SK-N-SH (cell line): ENCODE data around the gene IRGM.

Experiments
- EP300 ChIP-seq, 2 experiments: IDR thresholded peaks; 2 replicates each; pipeline versions ENCODE4 v1.4.0 to v1.6.1; 2012; ENCODE audit warnings: borderline replicate concordance in 1 of 2, low read depth in 1 of 2, low read length in 1 of 2
- FOXM1 ChIP-seq: IDR thresholded peaks from 2 replicates; pipeline ENCODE4 v1.4.0; 2012; ENCODE audit warnings: low read depth, mild to moderate bottlenecking
- GABPA ChIP-seq: IDR thresholded peaks from 2 replicates; pipeline ENCODE4 v1.4.0; 2012; ENCODE audit warnings: low read depth, mild to moderate bottlenecking
- MXI1 ChIP-seq: IDR thresholded peaks from 2 replicates; pipeline ENCODE4 v1.6.1; 2012; ENCODE audit warnings: mild to moderate bottlenecking, low read depth, low read length, improper control_type of control experiment
- TAF1 ChIP-seq: IDR thresholded peaks from 2 replicates; pipeline ENCODE4 v1.6.1; 2012; ENCODE audit warnings: low read depth, mild to moderate bottlenecking, low read length, moderate library complexity, borderline replicate concordance
- TEAD4 ChIP-seq: IDR thresholded peaks from 2 replicates; pipeline ENCODE4 v1.4.0; 2012; ENCODE audit warnings: mild to moderate bottlenecking, borderline replicate concordance; ENCODE audit not compliant: insufficient read depth
- TF ChIP-seq, protein P1 (sequence below): fragments of 200-600 bp; sonication (generic); IDR thresholded peaks from 2 replicates; pipeline ENCODE4 v1.6.1; 2017; ENCODE audit warnings: antibody characterized with exemption, mild to moderate bottlenecking, moderate library complexity
- TF ChIP-seq, protein P2 (sequence below): IDR thresholded peaks from 2 replicates; pipeline ENCODE4 v1.4.0; 2012; ENCODE audit warnings: low read depth

DNA sequence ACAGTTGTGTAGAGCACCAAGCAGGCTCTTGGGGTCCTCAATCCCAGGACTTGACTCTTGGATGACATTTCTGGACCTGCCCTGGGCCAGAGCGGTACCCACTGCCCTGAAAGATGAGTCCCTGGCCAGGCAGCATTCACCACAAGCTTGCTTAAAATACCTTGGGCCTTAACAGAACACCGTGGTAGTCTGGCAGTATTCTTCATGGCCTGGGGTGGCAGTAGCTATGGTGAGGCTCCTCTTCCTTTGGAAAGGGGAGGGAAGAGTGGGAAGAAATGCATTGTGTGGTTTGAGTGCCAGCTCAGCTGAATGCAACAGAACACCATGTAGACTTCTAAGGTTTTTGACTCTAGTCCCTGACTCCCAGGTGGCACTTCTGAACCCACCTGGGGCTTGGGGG, 29.4 kb upstream of the IRGM start:
- no peak for TF ChIP-seq FOXM1
- TF ChIP-seq, protein P1, sequence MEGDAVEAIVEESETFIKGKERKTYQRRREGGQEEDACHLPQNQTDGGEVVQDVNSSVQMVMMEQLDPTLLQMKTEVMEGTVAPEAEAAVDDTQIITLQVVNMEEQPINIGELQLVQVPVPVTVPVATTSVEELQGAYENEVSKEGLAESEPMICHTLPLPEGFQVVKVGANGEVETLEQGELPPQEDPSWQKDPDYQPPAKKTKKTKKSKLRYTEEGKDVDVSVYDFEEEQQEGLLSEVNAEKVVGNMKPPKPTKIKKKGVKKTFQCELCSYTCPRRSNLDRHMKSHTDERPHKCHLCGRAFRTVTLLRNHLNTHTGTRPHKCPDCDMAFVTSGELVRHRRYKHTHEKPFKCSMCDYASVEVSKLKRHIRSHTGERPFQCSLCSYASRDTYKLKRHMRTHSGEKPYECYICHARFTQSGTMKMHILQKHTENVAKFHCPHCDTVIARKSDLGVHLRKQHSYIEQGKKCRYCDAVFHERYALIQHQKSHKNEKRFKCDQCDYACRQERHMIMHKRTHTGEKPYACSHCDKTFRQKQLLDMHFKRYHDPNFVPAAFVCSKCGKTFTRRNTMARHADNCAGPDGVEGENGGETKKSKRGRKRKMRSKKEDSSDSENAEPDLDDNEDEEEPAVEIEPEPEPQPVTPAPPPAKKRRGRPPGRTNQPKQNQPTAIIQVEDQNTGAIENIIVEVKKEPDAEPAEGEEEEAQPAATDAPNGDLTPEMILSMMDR: no peak
- TF ChIP-seq, protein P2, sequence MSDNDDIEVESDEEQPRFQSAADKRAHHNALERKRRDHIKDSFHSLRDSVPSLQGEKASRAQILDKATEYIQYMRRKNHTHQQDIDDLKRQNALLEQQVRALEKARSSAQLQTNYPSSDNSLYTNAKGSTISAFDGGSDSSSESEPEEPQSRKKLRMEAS: no peak
- TF ChIP-seq MXI1: no peak
- TF ChIP-seq EP300 (IDR thresholded peaks at IDR 0.05; ENCODE audit: borderline replicate concordance in 1 of 2, low read depth in 1 of 2, low read length in 1 of 2): no peak
- TF ChIP-seq TAF1: no peak
- TF ChIP-seq TEAD4: no peak
- no peak for TF ChIP-seq GABPA
